ENCODE data around the gene KCNJ5. TPM values are rescaled to one million over a fixed set of nuclear protein-coding genes. Genes with fewer than 3 reads are reported as not detected.

Gene KCNJ5
- polyA plus RNA-seq, 4 donors, result 4.4 to 5.7 (median 5.0) TPM

GRCh38 chr11:128868841-128869671 is 22.1 kb upstream of the KCNJ5 start:
- DNase-seq (ENCODE audit: low read depth in 4 of 4, low spot score in 3 of 4), result no peak

- DNase-seq (ENCODE audit: low read depth in 4 of 4, low spot score in 3 of 4), result no peak
These were observed 20.0 kb upstream of the KCNJ5 start for GRCh38 chr11:128871168-128871610.

- no peak for DNase-seq (ENCODE audit: low read depth in 4 of 4, low spot score in 3 of 4)
These were observed 19.1 kb upstream of the KCNJ5 start for GRCh38 chr11:128872094-128872493.

GRCh38 chr11:128872594-128872993 is 18.6 kb upstream of the KCNJ5 start:
- DNase-seq (ENCODE audit: low read depth in 4 of 4, low spot score in 3 of 4), result no peak

GRCh38 chr11:128874427-128874826 is 16.7 kb upstream of the KCNJ5 start:
- DNase-seq (ENCODE audit: low read depth in 4 of 4, low spot score in 3 of 4), result no peak

GRCh38 chr11:128876133-128876650 is 15.0 kb upstream of the KCNJ5 start:
- no peak for DNase-seq (ENCODE audit: low read depth in 4 of 4, low spot score in 3 of 4)

GRCh38 chr11:128877726-128878125 is 13.4 kb upstream of the KCNJ5 start:
- DNase-seq (ENCODE audit: low read depth in 4 of 4, low spot score in 3 of 4), result no peak

- DNase-seq (ENCODE audit: low read depth in 4 of 4, low spot score in 3 of 4), result no peak
These were observed 12.7 kb upstream of the KCNJ5 start for GRCh38 chr11:128878455-128878854.

- DNase-seq (ENCODE audit: low read depth in 4 of 4, low spot score in 3 of 4), result no peak
These were observed 11.3 kb upstream of the KCNJ5 start for GRCh38 chr11:128879817-128880216.

GRCh38 chr11:128881221-128881620 is 9.9 kb upstream of the KCNJ5 start:
- DNase-seq (ENCODE audit: low read depth in 4 of 4, low spot score in 3 of 4), result no peak

GRCh38 chr11:128882451-128882850 is 8.7 kb upstream of the KCNJ5 start:
- no peak for DNase-seq (ENCODE audit: low read depth in 4 of 4, low spot score in 3 of 4)

- no peak for DNase-seq (ENCODE audit: low read depth in 4 of 4, low spot score in 3 of 4)
These were observed 7.1 kb upstream of the KCNJ5 start for GRCh38 chr11:128884054-128884453.

- DNase-seq (ENCODE audit: low read depth in 4 of 4, low spot score in 3 of 4), result no peak
These were observed 6.3 kb upstream of the KCNJ5 start for GRCh38 chr11:128884703-128885338.

GRCh38 chr11:128886406-128887124 is 4.6 kb upstream of the KCNJ5 start:
- no peak for DNase-seq (ENCODE audit: low read depth in 4 of 4, low spot score in 3 of 4)

GRCh38 chr11:128888034-128888985 is 2.8 kb upstream of the KCNJ5 start:
- no peak for DNase-seq (ENCODE audit: low read depth in 4 of 4, low spot score in 3 of 4)

GRCh38 chr11:128889657-128890213 is 1.4 kb upstream of the KCNJ5 start:
- DNase-seq (ENCODE audit: low read depth in 4 of 4, low spot score in 3 of 4), result no peak

- DNase-seq (ENCODE audit: low read depth in 4 of 4, low spot score in 3 of 4), result no peak
These were observed 977 bp upstream of the KCNJ5 start for GRCh38 chr11:128890216-128890542.

GRCh38 chr11:128891913-128892398 is 800 bp downstream of the KCNJ5 start:
- no peak for DNase-seq (ENCODE audit: low read depth in 4 of 4, low spot score in 3 of 4)

GRCh38 chr11:128892866-128893565 is 1.9 kb downstream of the KCNJ5 start:
- DNase-seq (ENCODE audit: low read depth in 4 of 4, low spot score in 3 of 4), result no peak
